Neural progenitor cell (in vitro differentiated cells): ENCODE measurements around the gene PAXX. TPM values are rescaled to one million over a fixed set of nuclear protein-coding genes. Genes with fewer than 3 reads are reported as not detected.

Source experiments
- DNase-seq: peaks from one replicate; pipeline ENCODE4 v3.0.0-alpha.2; 2016; ENCODE audit warnings: low spot score
- H2AFZ ChIP-seq: fragments of 200-600 bp; sonication (generic); replicated peaks from 2 replicates; pipeline ENCODE4 v1.6.1; 2016; ENCODE audit warnings: antibody characterized with exemption
- H3F3A ChIP-seq: fragments of 200-600 bp; sonication (generic); 2 replicates; pipeline ENCODE4 v1.6.1; 2016; ENCODE audit warnings: antibody characterized with exemption, low read depth
- H3K27ac ChIP-seq: fragments of 200-600 bp; sonication (generic); 2 replicates; pipeline ENCODE4 v1.5.1; 2016; ENCODE audit warnings: mild to moderate bottlenecking
- H3K27me3 ChIP-seq: fragments of 200-600 bp; sonication (generic); 2 replicates; pipeline ENCODE4 v1.6.1; 2016; ENCODE audit warnings: mild to moderate bottlenecking, moderate library complexity
- H3K36me3 ChIP-seq: fragments of 200-600 bp; sonication (generic); 2 replicates; pipeline ENCODE4 v1.5.1; 2016
- H3K4me1 ChIP-seq: fragments of 200-600 bp; sonication (generic); 2 replicates; pipeline ENCODE4 v1.6.1; 2016; ENCODE audit warnings: mixed run types
- H3K4me2 ChIP-seq: fragments of 200-600 bp; sonication (generic); 2 replicates; pipeline ENCODE4 v1.6.1; 2016
- H3K4me3 ChIP-seq: fragments of 200-600 bp; sonication (generic); 2 replicates; pipeline ENCODE4 v1.5.1; 2016
- H3K79me2 ChIP-seq: fragments of 200-600 bp; sonication (generic); 2 replicates; pipeline ENCODE4 v1.6.1; 2016; ENCODE audit warnings: low read depth
- H3K9ac ChIP-seq: fragments of 200-600 bp; sonication (generic); 2 replicates; pipeline ENCODE4 v1.6.1; 2016
- H3K9me3 ChIP-seq: fragments of 200-600 bp; sonication (generic); 2 replicates; pipeline ENCODE4 v1.5.1; 2016; ENCODE audit warnings: low read depth
- H4K20me1 ChIP-seq: fragments of 200-600 bp; sonication (generic); 2 replicates; pipeline ENCODE4 v1.6.1; 2016; ENCODE audit warnings: low read depth
- H3K27ac Mint-ChIP-seq: 3 replicates; pipeline ENCODE4 v1.8.0; 2021; ENCODE audit warnings: mixed read lengths
- H3K27me3 Mint-ChIP-seq: 2 replicates; pipeline ENCODE4 v1.8.0; 2022; ENCODE audit warnings: low read depth, mild to moderate bottlenecking, inconsistent platforms, moderate library complexity, mixed read lengths; ENCODE audit not compliant: insufficient read depth
- H3K36me3 Mint-ChIP-seq: 3 replicates; pipeline ENCODE4 v1.8.0; 2021; ENCODE audit warnings: mixed read lengths
- H3K4me1 Mint-ChIP-seq: 3 replicates; pipeline ENCODE4 v1.8.0; 2021; ENCODE audit warnings: mixed read lengths
- H3K4me3 Mint-ChIP-seq: 3 replicates; pipeline ENCODE4 v1.8.0; 2021; ENCODE audit warnings: mild to moderate bottlenecking, moderate library complexity, mixed read lengths
- H3K9me3 Mint-ChIP-seq: 3 replicates; pipeline ENCODE4 v1.8.0; 2020; ENCODE audit warnings: mixed read lengths
- CTCF ChIP-seq: fragments of 200-600 bp; sonication (generic); IDR thresholded peaks from 2 replicates; pipeline ENCODE4 v1.5.1; 2017; ENCODE audit warnings: antibody characterized with exemption, mild to moderate bottlenecking
- EZH2 ChIP-seq: fragments of 200-600 bp; sonication (generic); IDR thresholded peaks from 2 replicates; pipeline ENCODE4 v1.6.1; 2017; ENCODE audit warnings: antibody characterized with exemption, mild to moderate bottlenecking, moderate library complexity
- EZH2phosphoT487 ChIP-seq: fragments of 200-600 bp; sonication (generic); IDR thresholded peaks from 2 replicates; pipeline ENCODE4 v1.6.1; 2017; ENCODE audit warnings: antibody characterized with exemption
- total RNA-seq: library from RNA; depleted of rRNA; stranded (reverse); fragments of >200 nt; gene quantifications from 2 replicates; pipeline ENCODE4 v1.2.3, GENCODE V29; 2015; ENCODE audit warnings: low replicate concordance

Gene PAXX
- total RNA-seq: 31.5 and 79.6 TPM in 2 replicates

- Mint-ChIP-seq H3K4me3 (peak within 1 kb of the TSS; percentile 89), H3K27ac (no peak within 1 kb of the TSS), H3K9me3 (peaks cover 3% of the 10 kb centered on the region), H3K27me3 (peaks cover 10% of the 10 kb centered on the region), H3K4me1 (peaks cover 7% of the 10 kb centered on the region), H3K36me3 (no peaks in the 10 kb centered on the region)
- H3K36me3 ChIP-seq: no peaks in the 10 kb centered on the region
- peak; percentile 96 for DNase-seq
- TF ChIP-seq EZH2phosphoT487: no peak
- no peak for TF ChIP-seq EZH2
- no peak for TF ChIP-seq CTCF
- peaks cover 19% of the 10 kb centered on the region for H3K27me3 ChIP-seq
- peaks cover 8% of the 10 kb centered on the region for H4K20me1 ChIP-seq
- H3F3A ChIP-seq: peaks cover 20% of the 10 kb centered on the region
- peak within 1 kb of the TSS; percentile 71 for H2AFZ ChIP-seq
- H3K4me1 ChIP-seq: peaks cover 12% of the 10 kb centered on the region
- peak within 1 kb of the TSS; percentile 70 for H3K4me3 ChIP-seq
- H3K79me2 ChIP-seq: peaks cover 10% of the 10 kb centered on the region
- no peak within 1 kb of the TSS for H3K27ac ChIP-seq
- peak within 1 kb of the TSS; percentile 36 for H3K9ac ChIP-seq
- H3K9me3 ChIP-seq: no peaks in the 10 kb centered on the region
- peak within 1 kb of the TSS; percentile 93 for H3K4me2 ChIP-seq
Observed at GRCh38 chr9:136991993-136992818, at the start of gene PAXX. Gene PAXX (plus strand): TSS chr9:136992422. CDS start chr9:136992444, 22 bp downstream.

- peaks cover 25% of the 10 kb centered on the region for H4K20me1 ChIP-seq
- peaks cover 10% of the 10 kb centered on the region for H3K79me2 ChIP-seq
- no peak for DNase-seq
- no peaks in the 10 kb centered on the region for H3K4me1 ChIP-seq
- no peak overlapping the region for H3K9ac ChIP-seq
- H3K27me3 Mint-ChIP-seq: peaks cover 10% of the 10 kb centered on the region
- no peaks in the 10 kb centered on the region for H3K9me3 Mint-ChIP-seq
- TF ChIP-seq EZH2 (no peak), EZH2phosphoT487 (no peak), CTCF (no peak)
- peak overlapping the region; percentile 76 for H3K4me3 Mint-ChIP-seq
- no peaks in the 10 kb centered on the region for H3K27me3 ChIP-seq
- H3K36me3 ChIP-seq: no peaks in the 10 kb centered on the region
- H3K9me3 ChIP-seq: no peaks in the 10 kb centered on the region
- H3K4me1 Mint-ChIP-seq: peaks cover 3% of the 10 kb centered on the region
- no peak overlapping the region for H3K27ac Mint-ChIP-seq
- peaks cover 8% of the 10 kb centered on the region for H3K36me3 Mint-ChIP-seq
- H3K4me3 ChIP-seq: no peak overlapping the region
- H3K27ac ChIP-seq: no peak overlapping the region
- H2AFZ ChIP-seq: no peak overlapping the region
- peaks cover 6% of the 10 kb centered on the region for H3F3A ChIP-seq
- peak overlapping the region; percentile 100 for H3K4me2 ChIP-seq
Observed at GRCh38 chr9:136942881-136943230, 49.4 kb upstream of the PAXX start.

- Mint-ChIP-seq H3K4me1 (peaks cover 5% of the 10 kb centered on the region), H3K27me3 (peaks cover 10% of the 10 kb centered on the region), H3K9me3 (no peaks in the 10 kb centered on the region), H3K4me3 (peak overlapping the region; percentile 85), H3K36me3 (peaks cover 6% of the 10 kb centered on the region), H3K27ac (no peak overlapping the region)
- Histone ChIP-seq H3K4me3 (peak overlapping the region; percentile 99), H3K9me3 (no peaks in the 10 kb centered on the region), H3K27ac (no peak overlapping the region), H3K9ac (peak overlapping the region; percentile 85), H3F3A (peaks cover 12% of the 10 kb centered on the region), H4K20me1 (peaks cover 25% of the 10 kb centered on the region), H3K79me2 (peaks cover 10% of the 10 kb centered on the region), H3K27me3 (no peaks in the 10 kb centered on the region), H3K4me1 (no peaks in the 10 kb centered on the region), H3K4me2 (peak overlapping the region; percentile 100), H2AFZ (peak overlapping the region; percentile 57), H3K36me3 (no peaks in the 10 kb centered on the region)
- no peak for TF ChIP-seq CTCF
- no peak for TF ChIP-seq EZH2phosphoT487
- TF ChIP-seq EZH2: no peak
- DNase-seq: peak; percentile 67
Observed at GRCh38 chr9:136943291-136944211, 48.7 kb upstream of the PAXX start.
